HCT116 (cell line): Measurements from ENCODE around the gene SNPH. TPM values are rescaled to one million over a fixed set of nuclear protein-coding genes. Genes with fewer than 3 reads are reported as not detected.

ENCODE experiments used
- ATAC-seq: fragments of 200-7000 bp; cut with Tn5 transposase; 2 replicates; pipeline ENCODE4 v1.9.1; 2020; ENCODE audit warnings: mild to moderate bottlenecking, moderate library complexity
- BruUV-seq: library from RNA; stranded (reverse); fragments of 400-500 nt; replicated peaks from 2 replicates; lab custom pipeline; 2021; lab: Mats Ljungman, UMichigan
- CTCF ChIA-PET: fragments of 300-600 bp; sonication (Branson Sonifier 250); formaldehyde crosslinking; loops from one replicate; lab custom pipeline; 2021; ENCODE audit warnings: antibody characterized with exemption; lab: Charles Lee
- POLR2A ChIA-PET: fragments of 300-600, 350-600 bp; sonication (Branson Sonifier 250); formaldehyde crosslinking; loops from one replicate; lab custom pipeline; 2021; ENCODE audit warnings: antibody characterized with exemption; lab: Charles Lee
- RAD21 ChIA-PET, 2 experiments: fragments of 300-600 bp; sonication (Branson Sonifier 250); formaldehyde crosslinking; loops; one replicate each; lab custom pipeline; 2023; ENCODE audit warnings: low total read pairs in 2 of 2; ENCODE audit not compliant: uncharacterized antibody in 2 of 2, unreplicated experiment in 2 of 2, low non-redundant PET in 1 of 2; lab: Charles Lee
- DNase-seq: peaks from one replicate; pipeline ENCODE4 v3.0.0-alpha.2; 2010; ENCODE audit warnings: low read depth, low spot score
- H2AFZ ChIP-seq: fragments of 200-600 bp; shearing (Covaris generic), sonication (generic); 2 replicates; pipeline ENCODE4 v1.6.1; 2017; ENCODE audit warnings: low read depth, mixed run types, mixed read lengths, antibody characterized with exemption, low read length; ENCODE audit not compliant: poor library complexity, severe bottlenecking
- H3K27ac ChIP-seq: 2 replicates; pipeline ENCODE4 v1.5.1; 2012; ENCODE audit warnings: low read depth, low read length
- H3K27me3 ChIP-seq: fragments of 200-600 bp; sonication (generic); 2 replicates; pipeline ENCODE4 v1.6.1; 2016; ENCODE audit warnings: mixed run types, low read length, mixed read lengths; ENCODE audit not compliant: insufficient read depth
- H3K36me3 ChIP-seq, 2 experiments: fragments of 200-500 bp in 1 of 2; fragments of 200-600 bp in 1 of 2; sonication (Bioruptor generic) in 1 of 2; sonication (generic) in 1 of 2; 2 replicates each; pipeline versions ENCODE4 v1.5.1 to v1.6.1; 2014 to 2016; ENCODE audit warnings: low read length in 2 of 2, inconsistent platforms in 1 of 2, mixed read lengths in 1 of 2, mixed run types in 1 of 2; ENCODE audit not compliant: insufficient read depth in 2 of 2, control insufficient read depth in 1 of 2
- H3K4me1 ChIP-seq, 2 experiments: fragments of 200-600 bp in 1 of 2; sonication (generic) in 1 of 2; 2 replicates each; pipeline versions ENCODE4 v1.5.1 to v1.6.1; 2012 to 2017; ENCODE audit warnings: low read length in 2 of 2, inconsistent platforms in 1 of 2, mild to moderate bottlenecking in 1 of 2, mixed read lengths in 1 of 2, mixed run types in 1 of 2, moderate library complexity in 1 of 2; ENCODE audit not compliant: insufficient read depth in 2 of 2, control insufficient read depth in 1 of 2
- H3K4me2 ChIP-seq: fragments of 200-600 bp; sonication (generic); 2 replicates; pipeline ENCODE4 v1.6.1; 2017; ENCODE audit warnings: mixed run types, low read length, mixed read lengths
- H3K4me3 ChIP-seq, 2 experiments: fragments of 200-600 bp in 1 of 2; sonication (generic) in 1 of 2; replicated peaks in 1 of 2; 2 replicates each; pipeline ENCODE4 v1.5.1; 2011 to 2016; ENCODE audit warnings: low read length in 2 of 2, control low read depth in 1 of 2, low read depth in 1 of 2, mild to moderate bottlenecking in 1 of 2, mixed read lengths in 1 of 2, mixed run types in 1 of 2
- H3K79me2 ChIP-seq: fragments of 200-600 bp; sonication (generic); 2 replicates; pipeline ENCODE4 v1.6.1; 2017; ENCODE audit warnings: mild to moderate bottlenecking, mixed run types, low read length, moderate library complexity, mixed read lengths; ENCODE audit not compliant: insufficient read depth
- H3K9ac ChIP-seq: fragments of 200-600 bp; sonication (generic); 2 replicates; pipeline ENCODE4 v1.6.1; 2016; ENCODE audit warnings: low read length, mixed read lengths
- H3K9me2 ChIP-seq: fragments of 200-600 bp; sonication (generic), shearing (Covaris generic); 2 replicates; pipeline ENCODE4 v1.6.1; 2017; ENCODE audit warnings: mixed run types, mild to moderate bottlenecking, moderate library complexity; ENCODE audit not compliant: insufficient read depth
- H3K9me3 ChIP-seq, 2 experiments: fragments of 200-500 bp in 1 of 2; fragments of 200-600 bp in 1 of 2; sonication (Bioruptor generic) in 1 of 2; sonication (generic) in 1 of 2; 2 replicates each; pipeline ENCODE4 v1.6.1; 2014 to 2017; ENCODE audit warnings: low read length in 2 of 2, mixed read lengths in 2 of 2, inconsistent platforms in 1 of 2, low read depth in 1 of 2, mild to moderate bottlenecking in 1 of 2, mixed run types in 1 of 2, moderate library complexity in 1 of 2; ENCODE audit not compliant: control insufficient read depth in 1 of 2, insufficient read depth in 1 of 2
- H4K20me1 ChIP-seq: fragments of 200-600 bp; sonication (generic), shearing (Covaris generic); 2 replicates; pipeline ENCODE4 v1.6.1; 2017; ENCODE audit warnings: mixed run types, mild to moderate bottlenecking, moderate library complexity; ENCODE audit not compliant: insufficient read depth
- CBX3 ChIP-seq: IDR thresholded peaks from 2 replicates; pipeline ENCODE4 v1.6.1; 2012; ENCODE audit warnings: low read depth
- EGR1 ChIP-seq: IDR thresholded peaks from 2 replicates; pipeline ENCODE4 v1.6.1; 2012; ENCODE audit warnings: low read depth
- EZH2 ChIP-seq: fragments of 200-600 bp; sonication (generic); IDR thresholded peaks from 2 replicates; pipeline ENCODE4 v1.6.1; 2017; ENCODE audit warnings: antibody characterized with exemption, mixed run types
- POLR2AphosphoS5 ChIP-seq: IDR thresholded peaks from 2 replicates; pipeline ENCODE4 v1.6.1; 2011; ENCODE audit warnings: mild to moderate bottlenecking, low read depth, low read length, moderate library complexity
- RAD21 ChIP-seq: IDR thresholded peaks from 2 replicates; pipeline ENCODE4 v1.6.1; 2012; ENCODE audit warnings: low read depth, mild to moderate bottlenecking
- SP1 ChIP-seq: IDR thresholded peaks from 2 replicates; pipeline ENCODE4 v1.6.1; 2012; ENCODE audit warnings: low read depth
- SRF ChIP-seq: IDR thresholded peaks from 2 replicates; pipeline ENCODE4 v1.6.1; 2012; ENCODE audit warnings: low read depth
- ZFX ChIP-seq: fragments of 450-650 bp; IDR thresholded peaks from 2 replicates; pipeline ENCODE4 v1.6.1; 2017
- ZNF274 ChIP-seq: fragments of 200-500 bp; sonication (Bioruptor generic); IDR thresholded peaks from 2 replicates; pipeline ENCODE4 v1.6.1; 2014; ENCODE audit warnings: mild to moderate bottlenecking, low read depth, low read length, inconsistent platforms
- intact Hi-C: fragments of 100-400 bp; cut with micrococcal nuclease; formaldehyde crosslinking; loops from 2 replicates; pipeline ENCODE4 v1.10.0; 2022
- total RNA-seq: library from RNA; stranded (reverse); gene quantifications from one replicate; pipeline ENCODE4 v1.2.1, GENCODE V29; 2021; ENCODE audit not compliant: unreplicated experiment
- TF ChIP-seq, protein P1 (sequence below): IDR thresholded peaks from 2 replicates; pipeline ENCODE4 v1.6.1; 2011; ENCODE audit warnings: mild to moderate bottlenecking, low read length, moderate library complexity; ENCODE audit not compliant: insufficient replicate concordance; ENCODE audit errors: extremely low read depth
- TF ChIP-seq, protein P2 (sequence below): IDR thresholded peaks from 2 replicates; pipeline ENCODE4 v1.6.1; 2012; ENCODE audit warnings: low read depth
- TF ChIP-seq, protein P3 (sequence below): IDR thresholded peaks from 2 replicates; pipeline ENCODE4 v1.6.1; 2012

SNPH gene
- total RNA-seq, 1 experiment from 2014 or later, result 3.2 TPM

DNA sequence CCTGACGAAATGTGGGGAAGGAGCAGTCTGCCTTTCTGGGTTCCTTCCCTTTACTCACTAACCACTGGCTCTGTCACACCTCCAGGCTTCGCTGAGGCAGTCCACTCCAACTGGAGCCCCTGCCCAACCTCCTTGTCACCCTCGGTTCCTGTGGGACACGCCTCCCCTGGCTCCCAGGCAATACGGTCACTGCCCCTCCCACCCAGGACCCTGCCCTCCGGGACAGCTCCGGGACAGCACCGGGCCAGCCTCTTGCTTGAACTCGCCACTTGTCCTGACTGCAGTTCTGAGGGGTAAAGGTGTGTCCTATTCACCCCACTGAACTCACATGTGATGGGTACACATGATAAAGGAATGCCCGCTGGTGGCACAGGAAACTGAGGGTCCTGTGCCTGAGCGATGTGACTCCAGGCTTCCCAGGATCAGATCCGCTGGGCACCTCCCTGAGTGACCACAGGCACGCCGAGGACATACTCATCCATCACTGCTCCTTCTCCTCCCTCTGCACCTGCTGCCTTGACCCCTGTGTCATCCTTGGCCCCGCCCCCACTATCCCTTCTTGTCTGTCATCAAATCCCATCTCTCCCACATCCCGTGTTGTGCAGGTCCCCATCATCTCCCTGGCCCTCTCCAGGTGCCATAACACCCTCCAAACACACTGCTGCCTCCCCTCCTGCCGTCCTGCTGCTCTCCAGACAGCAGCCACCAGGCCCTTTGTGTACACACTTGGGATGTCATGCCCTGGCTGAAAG, 55.0 kb downstream of the SNPH start:
- Histone ChIP-seq H3K36me3 (no peaks in the 10 kb centered on the region), H3K4me2 (no peak overlapping the region), H3K9ac (no peak overlapping the region), H3K9me3 (no peaks in the 10 kb centered on the region), H4K20me1 (no peaks in the 10 kb centered on the region), H3K9me2 (no peaks in the 10 kb centered on the region), H3K27ac (no peak overlapping the region), H3K79me2 (peaks cover 9% of the 10 kb centered on the region), H2AFZ (no peak overlapping the region), H3K4me3 (no peak overlapping the region), H3K4me1 (peaks cover 5 to 16% of the 10 kb centered on the region in 2 experiments; a peak in 3 of 4 replicates), H3K27me3 (no peaks in the 10 kb centered on the region)
- BruUV-seq, result no TSS peak
- ChIA-PET POLR2A (no interaction called here), RAD21 (no interaction called here), CTCF (interaction anchor here (1.0 kb wide), 1 partner anchor 117 kb away, joined by 3 read pairs; no protein-coding TSS in a partner anchor)
- DNase-seq, result no peak
- no peak for ATAC-seq
- TF ChIP-seq, protein P1, sequence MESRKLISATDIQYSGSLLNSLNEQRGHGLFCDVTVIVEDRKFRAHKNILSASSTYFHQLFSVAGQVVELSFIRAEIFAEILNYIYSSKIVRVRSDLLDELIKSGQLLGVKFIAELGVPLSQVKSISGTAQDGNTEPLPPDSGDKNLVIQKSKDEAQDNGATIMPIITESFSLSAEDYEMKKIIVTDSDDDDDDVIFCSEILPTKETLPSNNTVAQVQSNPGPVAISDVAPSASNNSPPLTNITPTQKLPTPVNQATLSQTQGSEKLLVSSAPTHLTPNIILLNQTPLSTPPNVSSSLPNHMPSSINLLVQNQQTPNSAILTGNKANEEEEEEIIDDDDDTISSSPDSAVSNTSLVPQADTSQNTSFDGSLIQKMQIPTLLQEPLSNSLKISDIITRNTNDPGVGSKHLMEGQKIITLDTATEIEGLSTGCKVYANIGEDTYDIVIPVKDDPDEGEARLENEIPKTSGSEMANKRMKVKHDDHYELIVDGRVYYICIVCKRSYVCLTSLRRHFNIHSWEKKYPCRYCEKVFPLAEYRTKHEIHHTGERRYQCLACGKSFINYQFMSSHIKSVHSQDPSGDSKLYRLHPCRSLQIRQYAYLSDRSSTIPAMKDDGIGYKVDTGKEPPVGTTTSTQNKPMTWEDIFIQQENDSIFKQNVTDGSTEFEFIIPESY, result no peak
- TF ChIP-seq ZFX (no peak), RAD21 (no peak), EZH2 (no peak), EGR1 (no peak), ZNF274 (no peak), POLR2AphosphoS5 (no peak), SP1 (no peak), CBX3 (no peak), SRF (no peak)
- TF ChIP-seq, protein P2, sequence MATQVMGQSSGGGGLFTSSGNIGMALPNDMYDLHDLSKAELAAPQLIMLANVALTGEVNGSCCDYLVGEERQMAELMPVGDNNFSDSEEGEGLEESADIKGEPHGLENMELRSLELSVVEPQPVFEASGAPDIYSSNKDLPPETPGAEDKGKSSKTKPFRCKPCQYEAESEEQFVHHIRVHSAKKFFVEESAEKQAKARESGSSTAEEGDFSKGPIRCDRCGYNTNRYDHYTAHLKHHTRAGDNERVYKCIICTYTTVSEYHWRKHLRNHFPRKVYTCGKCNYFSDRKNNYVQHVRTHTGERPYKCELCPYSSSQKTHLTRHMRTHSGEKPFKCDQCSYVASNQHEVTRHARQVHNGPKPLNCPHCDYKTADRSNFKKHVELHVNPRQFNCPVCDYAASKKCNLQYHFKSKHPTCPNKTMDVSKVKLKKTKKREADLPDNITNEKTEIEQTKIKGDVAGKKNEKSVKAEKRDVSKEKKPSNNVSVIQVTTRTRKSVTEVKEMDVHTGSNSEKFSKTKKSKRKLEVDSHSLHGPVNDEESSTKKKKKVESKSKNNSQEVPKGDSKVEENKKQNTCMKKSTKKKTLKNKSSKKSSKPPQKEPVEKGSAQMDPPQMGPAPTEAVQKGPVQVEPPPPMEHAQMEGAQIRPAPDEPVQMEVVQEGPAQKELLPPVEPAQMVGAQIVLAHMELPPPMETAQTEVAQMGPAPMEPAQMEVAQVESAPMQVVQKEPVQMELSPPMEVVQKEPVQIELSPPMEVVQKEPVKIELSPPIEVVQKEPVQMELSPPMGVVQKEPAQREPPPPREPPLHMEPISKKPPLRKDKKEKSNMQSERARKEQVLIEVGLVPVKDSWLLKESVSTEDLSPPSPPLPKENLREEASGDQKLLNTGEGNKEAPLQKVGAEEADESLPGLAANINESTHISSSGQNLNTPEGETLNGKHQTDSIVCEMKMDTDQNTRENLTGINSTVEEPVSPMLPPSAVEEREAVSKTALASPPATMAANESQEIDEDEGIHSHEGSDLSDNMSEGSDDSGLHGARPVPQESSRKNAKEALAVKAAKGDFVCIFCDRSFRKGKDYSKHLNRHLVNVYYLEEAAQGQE, result no peak
- TF ChIP-seq, protein P3, sequence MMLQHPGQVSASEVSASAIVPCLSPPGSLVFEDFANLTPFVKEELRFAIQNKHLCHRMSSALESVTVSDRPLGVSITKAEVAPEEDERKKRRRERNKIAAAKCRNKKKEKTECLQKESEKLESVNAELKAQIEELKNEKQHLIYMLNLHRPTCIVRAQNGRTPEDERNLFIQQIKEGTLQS, result no peak
- intact Hi-C loops, result no loop called here
